CD4-positive, alpha-beta T cell treated with Interleukin-6 for 4 hours (primary cell): ENCODE data around the gene TP53I13.

Experiments used
- DNase-seq: peaks from one replicate; pipeline ENCODE4 v3.0.0-alpha.2; 2020; ENCODE audit warnings: mixed read lengths

The TP53I13 gene

GRCh38 chr17:29594519-29595090 is 26.1 kb downstream of the TP53I13 start:
- DNase-seq = no peak

- DNase-seq = no peak
Observed at GRCh38 chr17:29595107-29595942, 26.8 kb downstream of the TP53I13 start.

- DNase-seq = no peak
Observed at GRCh38 chr17:29595943-29596774, 27.7 kb downstream of the TP53I13 start.

- DNase-seq = no peak
Observed at GRCh38 chr17:29596811-29597210, 28.3 kb downstream of the TP53I13 start.

- DNase-seq = no peak
Observed at GRCh38 chr17:29597361-29598172, 29.1 kb downstream of the TP53I13 start.

GRCh38 chr17:29603109-29603674 is 34.7 kb downstream of the TP53I13 start:
- no peak for DNase-seq

- no peak for DNase-seq
Observed at GRCh38 chr17:29607557-29608195, 39.2 kb downstream of the TP53I13 start.

GRCh38 chr17:29608986-29609385 is 40.5 kb downstream of the TP53I13 start:
- no peak for DNase-seq

- no peak for DNase-seq
Observed at GRCh38 chr17:29610395-29610794, 41.9 kb downstream of the TP53I13 start.

- no peak for DNase-seq
Observed at GRCh38 chr17:29611351-29612093, 43.0 kb downstream of the TP53I13 start.

- DNase-seq = no peak
Observed at GRCh38 chr17:29612094-29612403, 43.5 kb downstream of the TP53I13 start.

GRCh38 chr17:29612404-29613280 is 44.1 kb downstream of the TP53I13 start:
- DNase-seq = no peak

- peak; percentile 97 for DNase-seq
Observed at GRCh38 chr17:29613352-29613837, 44.9 kb downstream of the TP53I13 start.

GRCh38 chr17:29613856-29614255 is 45.4 kb downstream of the TP53I13 start:
- no peak for DNase-seq

GRCh38 chr17:29614349-29615047 is 46.0 kb downstream of the TP53I13 start:
- no peak for DNase-seq

GRCh38 chr17:29615048-29615385 is 46.5 kb downstream of the TP53I13 start:
- DNase-seq = peak; percentile 78

- DNase-seq = peak; percentile 89
Observed at GRCh38 chr17:29615492-29616299, 47.2 kb downstream of the TP53I13 start.

- DNase-seq = peak; percentile 36
Observed at GRCh38 chr17:29616300-29617048, 48.0 kb downstream of the TP53I13 start.
